Colonic mucosa (tissue), 4 donors: Measurements from ENCODE around the gene PNRC1. TPM values are rescaled to one million over a fixed set of nuclear protein-coding genes. Genes with fewer than 3 reads are reported as not detected.

ENCODE experiments used
- DNase-seq: peaks from one replicate; pipeline ENCODE4 v3.0.0-alpha.2; 2020
- H3K27ac ChIP-seq: fragments of 200-600 bp; one replicate; pipeline ENCODE4 v1.8.0; 2021
- H3K27me3 ChIP-seq: fragments of 200-600 bp; one replicate; pipeline ENCODE4 v1.8.0; 2021
- H3K36me3 ChIP-seq: fragments of 200-600 bp; one replicate; pipeline ENCODE4 v1.8.0; 2021
- H3K4me1 ChIP-seq: fragments of 200-600 bp; one replicate; pipeline ENCODE4 v1.8.0; 2021; ENCODE audit warnings: mild to moderate bottlenecking
- H3K4me3 ChIP-seq: fragments of 200-600 bp; one replicate; pipeline ENCODE4 v1.8.0; 2021
- H3K9ac ChIP-seq, 2 donors: one replicate each; pipeline ENCODE4 v1.7.0; 2013; ENCODE audit warnings: control low read depth in 2 of 2, low read depth in 2 of 2, low read length in 2 of 2
- H3K9me3 ChIP-seq: fragments of 200-600 bp; one replicate; pipeline ENCODE4 v1.8.0; 2021
- CTCF ChIP-seq: fragments of 200-600 bp; IDR thresholded peaks from one replicate; pipeline ENCODE4 v1.8.0; 2022; ENCODE audit warnings: antibody characterized with exemption, mild to moderate bottlenecking
- intact Hi-C: fragments of 100-400 bp; cut with DNase I; formaldehyde crosslinking; loops from one replicate; pipeline ENCODE4 v1.14.1; 2022
- total RNA-seq, 2 donors: library from RNA; stranded (reverse); fragmentation: NEBNext Ultra II Directional in 1 of 2; extraction: Animal tissue kit (Norgen Biotek cat#: 25700) in 1 of 2; gene quantifications; one replicate each; pipeline ENCODE4 v1.2.1, GENCODE V29; 2021
- donor health status: healthy.
- donor health status: DM: no; HTN: no; CAD: no.
- donor health status: DM: no; HTN: no; CAD: no.

The PNRC1 gene
- total RNA-seq, 2 donors from 2014 or later = 47.8 to 143 TPM

- TF ChIP-seq CTCF = no peak
- no peaks in the 10 kb centered on the region for H3K27me3 ChIP-seq
- no peaks in the 10 kb centered on the region for H3K4me1 ChIP-seq
- no peak overlapping the region for H3K4me3 ChIP-seq
- peaks cover 5% of the 10 kb centered on the region for H3K36me3 ChIP-seq
- H3K9ac ChIP-seq = no peak overlapping the region
- DNase-seq = no peak
- no peaks in the 10 kb centered on the region for H3K9me3 ChIP-seq
- no peak overlapping the region for H3K27ac ChIP-seq
- intact Hi-C loops = loop anchor here (10.0 kb wide), 1 partner anchor 101 kb away; no protein-coding TSS in a partner anchor
Measured at GRCh38 chr6:89085409-89086205, 5.1 kb downstream of the PNRC1 start.

- no peak for DNase-seq
- no peak for TF ChIP-seq CTCF
- H3K36me3 ChIP-seq = peaks cover 5% of the 10 kb centered on the region
- no peaks in the 10 kb centered on the region for H3K4me1 ChIP-seq
- no peak overlapping the region for H3K27ac ChIP-seq
- intact Hi-C loops = loop anchor here (10.0 kb wide), 1 partner anchor 103 kb away; no protein-coding TSS in a partner anchor
- no peaks in the 10 kb centered on the region for H3K9me3 ChIP-seq
- no peak overlapping the region for H3K9ac ChIP-seq
- H3K27me3 ChIP-seq = no peaks in the 10 kb centered on the region
- H3K4me3 ChIP-seq = no peak overlapping the region
Measured at GRCh38 chr6:89087881-89088280, 7.3 kb downstream of the PNRC1 start.

- Histone ChIP-seq H3K9me3 (no peaks in the 10 kb centered on the region), H3K9ac (no peak overlapping the region), H3K27ac (no peak overlapping the region), H3K36me3 (no peaks in the 10 kb centered on the region), H3K4me3 (no peak overlapping the region), H3K27me3 (no peaks in the 10 kb centered on the region), H3K4me1 (no peaks in the 10 kb centered on the region)
- intact Hi-C loops = no loop called here
- DNase-seq = no peak
- TF ChIP-seq CTCF = no peak
Measured at GRCh38 chr6:89098461-89098860, 17.9 kb downstream of the PNRC1 start.

- Histone ChIP-seq H3K27me3 (no peaks in the 10 kb centered on the region), H3K27ac (no peak overlapping the region), H3K9ac (no peak overlapping the region), H3K9me3 (no peaks in the 10 kb centered on the region), H3K4me1 (no peaks in the 10 kb centered on the region), H3K4me3 (no peak overlapping the region), H3K36me3 (no peaks in the 10 kb centered on the region)
- intact Hi-C loops = no loop called here
- DNase-seq = no peak
- no peak for TF ChIP-seq CTCF
Measured at GRCh38 chr6:89100114-89100513, 19.6 kb downstream of the PNRC1 start.

- intact Hi-C loops = no loop called here
- Histone ChIP-seq H3K9me3 (no peaks in the 10 kb centered on the region), H3K27ac (no peak overlapping the region), H3K36me3 (no peaks in the 10 kb centered on the region), H3K9ac (no peak overlapping the region), H3K27me3 (no peaks in the 10 kb centered on the region), H3K4me3 (no peak overlapping the region), H3K4me1 (no peaks in the 10 kb centered on the region)
- no peak for DNase-seq
- TF ChIP-seq CTCF = no peak
Measured at GRCh38 chr6:89110284-89110683, 29.7 kb downstream of the PNRC1 start.
